Bone marrow (tissue), 2 donors: ENCODE results near the gene AHDC1.
"Not testable (repeated sequence)": the region's sequence is repeated elsewhere in the genome, so short reads cannot be mapped to it uniquely, and the experiment has no call there.

Experiments used
- DNase-seq, 2 donors: peaks; one replicate each; lab custom pipeline; 2025; lab: John Stamatoyannopoulos, UW

AHDC1 gene

GRCh38 chr1:27603681-27604578 lies at the start of gene AHDC1:
Gene AHDC1 (minus strand): TSS chr1:27604144. CDS start chr1:27552115, 52,029 bp downstream.
- peak; percentile 56 to 79 for DNase-seq

- DNase-seq: no peak
Observed at GRCh38 chr1:27652111-27652864, 48.3 kb upstream of the AHDC1 start.

GRCh38 chr1:27650539-27651175 lies 46.7 kb upstream of the AHDC1 start:
- no peak for DNase-seq

- no peak for DNase-seq
Observed at GRCh38 chr1:27650171-27650538, 46.2 kb upstream of the AHDC1 start.

- DNase-seq: no peak
Observed at GRCh38 chr1:27649306-27649635, 45.3 kb upstream of the AHDC1 start.

- no peak for DNase-seq
Observed at GRCh38 chr1:27648602-27649305, 44.8 kb upstream of the AHDC1 start.

GRCh38 chr1:27647328-27647727 lies 43.4 kb upstream of the AHDC1 start:
- no peak for DNase-seq

- no peak for DNase-seq
Observed at GRCh38 chr1:27646676-27647075, 42.7 kb upstream of the AHDC1 start.

GRCh38 chr1:27645071-27645415 lies 41.1 kb upstream of the AHDC1 start:
- no peak for DNase-seq

GRCh38 chr1:27644369-27645070 lies 40.6 kb upstream of the AHDC1 start:
- DNase-seq: no peak

GRCh38 chr1:27643600-27644368 lies 39.8 kb upstream of the AHDC1 start:
- DNase-seq: peak; percentile 21 to 47

- DNase-seq: not testable (repeated sequence)
Observed at GRCh38 chr1:27640514-27640913, 36.6 kb upstream of the AHDC1 start.

GRCh38 chr1:27638805-27639204 lies 34.9 kb upstream of the AHDC1 start:
- no peak for DNase-seq

- no peak for DNase-seq
Observed at GRCh38 chr1:27638047-27638734, 34.2 kb upstream of the AHDC1 start.

GRCh38 chr1:27635396-27636142 lies 31.6 kb upstream of the AHDC1 start:
- no peak for DNase-seq

- peak in 1 of 2 donors; percentile 31 for DNase-seq
Observed at GRCh38 chr1:27634985-27635367, 31.0 kb upstream of the AHDC1 start, which contains the start of gene FGR. Gene FGR (minus strand): TSS chr1:27635185. CDS start chr1:27623916, 11,269 bp downstream.

GRCh38 chr1:27634177-27634984 lies 30.4 kb upstream of the AHDC1 start:
- peak in 1 of 2 donors; percentile 20 for DNase-seq

GRCh38 chr1:27633640-27634176 lies 29.8 kb upstream of the AHDC1 start:
- no peak for DNase-seq
